GM18858 (cell line): Measurements from ENCODE around the gene TOMM40L.

Source experiments
- ATAC-seq: cut with Tn5 transposase; IDR thresholded peaks from one replicate; pipeline ENCODE4 v1.9.1; 2021; ENCODE audit not compliant: unreplicated experiment

TOMM40L gene

DNA sequence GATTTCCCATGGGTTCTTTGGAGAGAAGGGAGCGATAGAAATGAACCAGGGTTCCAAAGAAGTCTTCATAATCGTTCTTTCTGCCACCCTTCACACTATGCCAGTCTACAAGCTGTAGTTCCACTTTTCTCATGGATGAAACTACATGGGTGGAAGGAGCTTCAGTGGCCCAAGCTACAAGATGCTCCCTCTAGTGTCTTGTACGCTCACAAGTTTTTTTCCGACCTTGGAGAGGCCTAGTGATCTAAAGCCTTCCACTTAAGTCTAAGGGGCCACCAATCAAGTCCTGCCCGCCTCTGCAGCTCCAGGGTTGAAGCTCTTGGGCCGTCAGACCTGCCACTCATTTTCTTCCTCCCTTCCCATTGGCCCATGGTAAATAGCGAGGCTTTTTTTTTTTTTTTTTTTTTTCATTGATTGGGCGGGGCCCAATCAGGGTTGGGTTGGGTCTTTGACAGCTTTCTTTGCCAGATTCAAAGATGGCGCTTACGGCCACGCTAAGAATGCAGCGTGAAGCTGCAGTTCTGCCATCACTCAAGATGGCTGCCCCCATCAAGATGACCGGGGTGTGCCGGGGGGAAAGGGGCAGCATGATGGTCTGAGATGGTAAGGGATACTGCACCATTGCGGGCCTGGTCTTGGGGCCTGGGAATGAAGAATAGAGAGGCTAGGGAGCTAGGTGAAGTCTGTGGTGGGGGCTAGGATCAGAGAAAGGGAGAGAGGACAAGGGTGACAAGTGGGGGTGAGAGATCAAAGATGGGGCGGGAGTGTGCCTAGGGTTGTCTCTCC is at the start of gene TOMM40L:
Gene TOMM40L, plus strand, starts transcription at position 527 of the 786 bp plus-strand sequence. CDS start 430 bp downstream, outside the sequence.
- ATAC-seq: peak; percentile 89

DNA sequence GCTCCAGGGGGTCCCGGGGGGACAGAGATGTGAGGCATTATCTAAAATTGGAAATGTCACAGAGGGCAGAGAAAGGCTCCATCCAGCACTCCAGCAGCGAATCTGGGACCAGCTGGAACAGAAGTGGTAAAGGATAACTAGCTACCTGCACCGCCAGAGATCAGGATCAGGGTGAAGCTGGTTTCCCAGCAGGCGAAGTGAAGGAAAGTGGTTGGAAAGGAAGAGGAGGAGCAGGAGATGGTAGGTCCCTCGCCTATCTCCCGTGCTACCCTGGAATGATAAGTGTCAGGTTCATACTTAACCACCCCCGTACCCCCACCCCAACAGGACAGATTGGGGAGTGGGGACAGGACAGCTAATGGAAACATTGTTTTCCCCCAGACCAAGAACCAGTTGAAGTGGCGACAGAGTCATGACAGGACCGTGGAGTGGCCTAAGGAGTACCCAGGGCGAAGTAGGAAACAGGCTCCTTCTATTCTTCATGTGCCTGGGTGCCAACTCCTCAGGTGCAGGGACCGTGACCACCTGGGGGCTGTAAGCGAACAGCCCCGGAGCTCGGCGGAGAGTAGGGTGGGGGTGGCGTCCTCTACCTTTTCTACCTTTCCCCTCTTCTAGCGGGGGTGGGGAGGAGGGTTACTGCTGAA is 49.3 kb upstream of the TOMM40L start:
- no peak for ATAC-seq

DNA sequence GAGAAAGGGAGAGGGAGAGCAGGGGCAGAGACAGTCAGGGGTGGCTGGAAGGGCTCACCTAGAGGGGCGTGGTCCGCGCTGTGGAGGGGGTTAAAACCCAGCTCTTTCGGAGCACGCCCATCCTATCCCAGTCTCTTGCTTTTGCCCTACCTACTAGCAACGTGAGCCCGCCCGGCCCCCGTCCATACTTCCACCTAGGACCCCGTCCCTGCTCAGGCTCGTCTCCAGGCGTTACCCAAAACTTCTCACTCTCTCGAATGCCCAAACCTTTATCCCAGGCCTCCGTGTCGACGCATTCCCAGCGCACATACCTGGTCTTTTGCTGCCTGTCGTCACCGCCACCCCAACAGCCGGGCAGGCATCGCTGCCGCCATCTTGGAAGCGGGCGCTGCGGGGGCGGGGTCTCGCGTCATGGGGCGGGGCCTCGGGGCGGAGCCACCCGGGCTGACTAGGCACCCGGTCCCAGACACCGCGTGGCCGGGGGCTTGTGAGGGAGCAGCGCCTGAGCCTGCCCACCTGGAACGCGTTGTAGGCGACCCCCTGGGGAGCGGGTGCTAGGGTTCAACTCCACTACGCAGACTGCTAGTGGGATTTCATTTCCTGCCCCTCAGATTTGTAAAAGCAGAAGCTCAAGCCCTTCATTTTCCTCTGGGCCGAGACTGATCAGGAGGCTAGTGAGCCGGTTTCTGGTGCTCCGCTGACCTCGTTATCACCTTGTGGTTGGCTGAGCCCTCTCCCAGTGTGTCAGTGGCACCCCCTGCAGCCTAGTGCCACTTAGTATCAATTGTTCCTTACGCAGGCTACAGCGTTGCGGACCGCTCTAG is 48.5 kb upstream of the TOMM40L start, which contains the start of gene B4GALT3:
Gene B4GALT3, minus strand, starts transcription at position 396 of the 824 bp plus-strand sequence. CDS start 1,447 bp downstream, outside the sequence.
- peak; percentile 36 for ATAC-seq

DNA sequence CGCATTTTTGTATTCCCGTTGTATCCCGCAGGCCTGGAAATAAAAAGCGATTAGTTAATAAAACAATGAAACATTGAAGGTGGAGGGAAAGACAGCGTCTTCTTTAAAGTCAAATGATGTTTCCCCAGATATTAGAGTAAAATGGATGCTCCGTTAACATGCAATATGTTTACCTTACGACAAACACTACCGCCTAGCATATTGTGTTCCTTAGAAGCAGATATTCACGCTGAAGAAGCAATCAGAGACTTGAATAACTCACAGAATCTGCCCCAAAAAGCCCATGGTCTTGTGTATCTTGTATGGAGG is 48.0 kb upstream of the TOMM40L start:
- ATAC-seq: no peak

DNA sequence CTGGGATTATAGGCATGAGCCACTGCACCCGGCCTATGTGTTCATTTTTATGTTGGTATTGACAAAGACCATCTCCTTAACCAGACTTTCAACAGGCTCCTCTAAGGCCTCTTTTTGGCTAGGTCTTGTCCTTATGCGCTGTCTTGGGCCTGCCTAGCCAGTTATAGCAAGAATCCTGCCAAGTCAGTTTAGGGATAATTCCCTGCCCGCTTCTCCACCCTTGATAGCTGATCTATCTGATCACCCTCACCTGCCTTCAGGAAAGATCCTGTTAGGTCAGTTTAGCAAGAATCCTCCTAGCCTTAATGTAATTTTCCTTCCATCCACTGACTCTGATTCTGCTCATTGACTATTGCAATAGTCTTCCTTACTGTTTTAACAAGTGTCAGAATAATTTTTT is 46.2 kb upstream of the TOMM40L start:
- ATAC-seq: no peak

DNA sequence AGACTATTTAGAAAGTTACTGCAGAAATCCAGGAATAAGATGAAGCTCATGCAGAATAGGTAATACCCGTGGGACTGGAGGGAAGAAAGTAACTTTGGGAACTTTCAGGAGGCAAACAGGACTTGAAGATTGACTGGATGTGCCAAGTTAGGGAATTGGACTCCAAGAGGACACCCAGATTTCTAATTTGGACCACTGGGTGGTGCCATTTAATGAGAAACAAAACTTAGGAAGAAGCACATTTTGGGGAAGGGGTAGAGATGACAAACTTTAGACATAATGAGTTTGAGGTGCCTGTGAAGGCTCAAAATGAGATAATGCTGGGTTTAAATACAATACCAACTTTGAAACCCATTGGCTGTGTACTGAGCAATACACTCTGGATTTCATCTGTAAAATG is 45.2 kb upstream of the TOMM40L start:
- no peak for ATAC-seq

DNA sequence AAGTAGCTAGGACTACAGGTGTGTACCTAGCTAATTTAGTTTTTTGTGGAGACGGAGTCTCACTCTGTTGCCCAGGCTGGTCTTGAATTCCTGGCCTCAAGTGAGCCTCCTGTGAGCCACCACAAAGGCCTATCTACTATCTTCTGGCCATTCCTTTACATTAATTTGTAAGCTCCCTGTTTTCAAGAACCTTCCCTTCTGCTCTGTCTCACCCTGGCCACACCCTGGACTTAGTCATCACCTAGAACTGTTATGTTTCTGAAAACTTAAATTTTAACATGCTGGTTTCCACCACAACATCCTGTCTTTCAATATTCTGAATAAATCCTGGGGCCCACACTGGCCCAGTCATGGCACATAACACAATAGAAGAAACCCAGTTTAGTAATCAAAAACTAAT is 43.6 kb upstream of the TOMM40L start:
- ATAC-seq: peak; percentile 42

DNA sequence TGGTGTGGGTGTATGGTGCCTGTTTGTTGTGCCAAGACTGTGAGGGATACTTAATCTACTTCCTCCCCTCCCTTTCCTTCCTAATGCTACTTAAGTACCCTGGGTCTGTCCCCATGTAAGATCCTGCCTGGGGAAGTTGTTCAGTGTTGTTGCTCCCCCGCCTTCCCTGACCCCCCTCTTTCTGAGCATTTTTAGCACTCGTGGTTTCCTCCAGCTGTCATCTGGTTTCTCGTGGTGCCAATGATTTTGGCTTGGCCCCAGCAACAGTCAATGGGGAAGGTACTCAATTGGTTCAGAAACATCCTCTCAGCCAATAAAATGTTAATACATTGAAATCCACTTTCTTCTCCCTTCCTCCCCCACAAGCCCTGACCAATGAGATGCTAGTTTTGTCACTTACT is 40.6 kb upstream of the TOMM40L start:
- peak; percentile 46 for ATAC-seq

DNA sequence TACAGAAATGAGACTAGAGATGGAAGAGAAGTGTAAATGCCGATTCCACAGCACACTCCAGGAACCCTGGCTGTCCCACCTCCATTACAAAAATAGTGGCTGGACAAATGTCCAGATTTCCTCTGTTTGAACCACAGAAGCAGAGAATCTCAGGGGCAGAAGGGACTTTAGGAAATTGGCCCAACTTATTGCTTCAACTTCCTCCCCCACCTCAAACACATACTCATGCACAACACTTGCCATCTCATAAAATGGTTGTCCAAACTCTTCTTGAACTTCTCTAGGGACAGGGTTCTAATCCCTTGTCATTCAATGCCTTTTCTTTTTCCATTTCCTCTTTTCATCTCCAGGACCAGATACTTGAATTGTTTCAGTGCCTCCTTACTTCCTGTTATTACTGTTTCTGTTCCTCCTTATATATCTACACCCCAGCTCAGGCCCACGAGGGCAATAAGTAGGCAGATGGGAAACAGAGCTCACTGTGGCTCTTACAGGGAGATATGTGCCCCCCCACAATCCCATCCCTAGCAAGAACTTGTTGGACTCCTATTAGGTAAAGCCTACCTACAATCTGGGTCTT is 40.0 kb upstream of the TOMM40L start:
- ATAC-seq: no peak

DNA sequence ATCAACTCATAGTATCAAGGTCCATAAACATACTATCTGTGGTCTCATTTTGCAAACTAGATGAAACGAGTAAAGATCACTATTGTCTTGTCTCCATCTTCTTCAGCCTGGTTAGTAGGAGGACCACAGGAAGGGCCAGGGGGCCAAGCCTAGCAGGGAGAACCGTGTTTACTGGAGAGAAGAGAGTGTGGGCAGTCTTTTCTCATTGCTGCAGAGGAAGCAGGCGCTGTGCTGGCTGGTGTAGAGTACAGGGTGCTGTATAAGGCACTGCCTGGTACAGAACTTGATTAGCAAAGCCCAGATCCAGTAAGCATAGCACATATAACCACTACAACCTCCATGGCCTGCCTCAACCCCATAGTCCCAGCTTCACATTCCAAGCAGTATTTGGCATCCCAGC is 38.5 kb upstream of the TOMM40L start:
- ATAC-seq: no peak

DNA sequence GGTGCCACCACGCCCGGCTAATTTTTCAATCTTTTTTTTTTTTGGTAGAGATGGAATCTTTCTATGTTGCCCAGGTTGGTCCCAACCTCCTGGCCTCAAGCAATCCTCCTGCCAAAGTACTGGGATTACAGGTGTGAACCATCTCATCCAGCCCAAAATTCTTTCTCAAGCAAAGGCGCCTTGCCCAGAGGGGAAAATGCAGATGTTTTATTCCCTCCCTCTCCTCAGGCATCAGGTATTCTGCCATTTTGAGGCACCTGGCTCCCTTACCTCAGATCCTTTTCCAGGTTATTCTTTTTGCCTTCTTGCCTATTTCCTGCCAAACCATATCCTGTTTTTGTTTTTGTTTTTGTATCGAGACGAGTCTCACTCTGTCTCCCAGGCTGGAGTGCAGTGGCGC is 37.5 kb upstream of the TOMM40L start:
- no peak for ATAC-seq

DNA sequence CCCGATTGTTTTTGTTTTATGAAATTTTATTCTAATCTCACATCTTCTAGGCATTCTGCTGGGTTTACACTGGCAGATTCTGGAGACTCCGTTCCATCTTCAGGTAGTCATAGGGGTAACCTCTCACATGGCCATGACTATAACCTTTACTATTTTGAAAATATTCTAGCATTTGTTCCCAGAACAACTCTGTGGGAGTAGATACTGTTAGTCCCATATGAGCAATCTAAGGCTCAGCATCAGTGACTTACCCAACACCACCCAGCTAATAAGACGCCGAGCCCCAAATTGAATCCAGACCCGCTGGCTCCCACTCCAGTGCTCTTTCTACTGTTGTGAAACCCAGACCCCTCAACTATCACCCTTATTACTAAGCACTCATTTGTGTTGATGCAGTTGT is 36.8 kb upstream of the TOMM40L start:
- no peak for ATAC-seq

DNA sequence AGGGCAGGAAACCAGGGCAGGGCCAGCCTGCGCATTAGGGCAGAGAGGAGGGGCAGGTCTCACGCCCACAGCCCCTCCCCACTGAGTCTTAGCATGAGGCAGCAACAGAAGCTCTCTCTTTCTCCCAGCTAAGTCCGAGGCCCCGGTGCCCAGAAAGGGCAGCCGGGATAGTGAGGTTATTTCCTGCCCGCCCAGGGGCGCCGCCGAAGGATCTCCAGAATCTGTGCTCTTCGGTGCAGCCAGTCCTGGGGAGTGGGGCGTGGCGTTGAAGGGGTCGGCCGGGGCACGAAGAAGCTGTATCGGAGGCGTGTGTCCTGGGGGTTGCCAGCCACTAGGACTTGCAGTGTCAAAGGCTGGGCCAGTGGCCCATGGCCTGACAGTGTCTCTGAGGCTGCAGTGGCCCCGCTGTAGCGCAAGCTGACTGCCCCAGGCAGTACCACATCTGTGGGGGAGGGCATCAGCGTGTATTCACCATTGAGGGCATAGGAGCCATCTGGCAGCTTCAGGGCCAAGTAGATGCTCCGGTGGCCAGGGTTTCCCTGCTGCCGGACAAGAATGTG is 34.8 kb upstream of the TOMM40L start:
- ATAC-seq: no peak

DNA sequence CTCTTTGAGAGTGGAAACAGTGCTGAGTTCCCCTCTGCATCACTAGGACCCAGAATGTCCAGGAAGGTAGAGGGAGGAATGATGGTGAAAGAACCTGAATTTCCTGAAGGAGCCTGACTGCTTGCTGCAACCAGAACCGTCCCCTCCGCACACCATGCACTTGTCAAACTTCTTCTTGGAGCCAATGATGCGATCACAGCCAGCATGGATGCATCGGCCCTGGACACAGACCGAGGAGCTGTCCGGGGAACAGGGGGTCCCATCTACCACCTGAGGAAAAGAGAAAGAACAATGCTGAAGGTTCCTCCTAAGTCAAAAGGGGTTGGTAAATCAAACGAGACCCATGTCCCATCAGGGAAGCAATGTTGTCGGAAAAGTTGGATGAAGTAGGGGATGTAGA is 33.9 kb upstream of the TOMM40L start:
- no peak for ATAC-seq

DNA sequence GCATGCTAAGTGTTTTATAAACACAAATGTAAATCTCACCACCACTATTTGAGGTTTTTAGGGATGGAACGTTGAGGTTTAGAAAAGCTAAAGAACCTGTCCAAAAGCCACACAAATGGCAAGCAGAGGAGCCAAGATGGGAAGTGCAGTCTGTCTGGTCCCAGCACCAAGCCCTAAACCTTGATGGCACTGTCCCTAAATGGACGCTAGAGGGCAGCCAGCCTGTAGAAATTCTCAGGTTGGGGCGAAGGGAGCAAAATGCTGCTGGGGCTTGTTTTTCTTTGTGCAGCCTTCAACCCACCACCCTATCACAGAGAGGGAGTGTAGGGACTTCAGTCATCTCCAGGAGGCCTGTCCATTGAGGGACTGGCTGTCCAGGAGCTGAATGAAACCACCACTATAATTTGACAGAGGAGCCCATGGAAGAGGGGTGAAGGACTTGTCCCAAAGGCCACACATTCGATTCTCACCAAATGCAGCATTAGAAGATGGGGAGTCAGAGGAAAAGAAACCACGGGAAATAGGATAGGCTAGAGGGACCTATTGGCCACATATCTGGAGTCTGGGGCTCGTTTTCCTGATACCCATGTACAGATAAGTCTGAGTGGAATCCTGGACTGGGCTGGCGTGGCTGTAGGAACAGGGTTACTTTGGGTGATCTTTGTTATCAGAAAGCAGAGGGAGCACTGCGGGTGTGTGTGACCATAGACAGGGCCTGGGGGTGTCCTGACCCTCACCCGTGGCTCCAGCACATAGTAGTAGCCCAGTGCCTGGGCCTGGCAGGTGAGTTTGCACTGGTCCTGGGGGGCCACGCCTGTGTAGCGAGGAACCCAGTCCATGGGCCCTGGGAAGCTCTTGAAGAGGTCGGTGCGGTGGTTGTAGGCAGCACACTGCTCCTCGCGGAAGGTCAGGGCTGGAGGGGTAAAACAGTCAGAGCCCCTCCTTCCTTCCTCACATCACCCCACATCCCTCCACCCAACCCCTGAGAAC is 33.1 kb upstream of the TOMM40L start:
- ATAC-seq: no peak

DNA sequence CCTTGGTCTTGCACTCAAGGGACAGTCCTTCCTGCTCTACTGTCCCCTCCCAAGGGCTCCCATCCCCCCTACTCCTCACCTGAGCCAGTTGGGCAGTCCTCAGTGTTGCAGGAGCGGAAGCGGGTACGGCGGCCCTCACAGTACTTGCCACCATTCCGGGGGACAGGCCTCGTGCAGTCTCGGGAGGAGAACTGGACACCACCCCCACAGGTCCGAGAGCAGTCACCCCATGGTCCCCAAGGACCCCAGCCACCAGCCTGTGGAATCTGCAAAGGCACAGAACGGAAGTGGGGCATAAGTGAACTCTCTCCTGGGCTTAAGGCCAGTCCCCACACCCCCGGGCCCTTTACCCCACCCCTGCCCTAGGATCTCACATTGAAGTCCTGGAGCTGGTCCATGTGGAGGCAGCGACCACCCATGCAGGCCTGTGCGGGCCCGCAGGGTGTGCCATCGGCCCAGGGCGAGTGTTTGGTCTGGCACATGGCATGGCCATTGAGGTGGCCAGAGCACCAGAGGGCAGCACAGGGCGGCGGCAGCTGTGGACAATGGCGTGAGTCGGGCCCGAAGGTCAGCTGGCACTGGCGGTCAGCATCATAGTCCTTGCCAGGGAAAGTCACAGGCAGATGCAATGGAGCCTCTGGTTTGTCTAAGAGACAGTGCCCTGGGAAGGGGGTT is 32.2 kb upstream of the TOMM40L start:
- no peak for ATAC-seq

DNA sequence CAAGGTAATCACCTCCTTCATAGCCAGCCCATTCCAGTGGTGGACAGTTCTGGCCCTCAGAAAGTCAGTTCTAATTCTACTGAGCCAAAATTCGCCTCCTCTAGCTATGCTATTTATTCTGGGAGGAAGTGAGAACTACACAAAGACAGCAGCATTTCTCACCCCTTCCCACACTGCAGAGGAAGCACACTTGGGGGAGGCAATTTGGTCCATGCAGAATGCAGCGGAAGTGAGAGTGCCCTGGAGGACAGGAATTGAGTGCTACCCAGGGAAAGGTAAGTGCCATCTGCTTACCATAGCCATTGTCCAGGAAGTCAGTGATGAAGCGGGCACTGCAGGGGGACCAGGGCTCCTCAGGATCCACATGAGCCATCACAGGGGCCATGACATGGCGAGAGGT is 30.7 kb upstream of the TOMM40L start:
- ATAC-seq: no peak

DNA sequence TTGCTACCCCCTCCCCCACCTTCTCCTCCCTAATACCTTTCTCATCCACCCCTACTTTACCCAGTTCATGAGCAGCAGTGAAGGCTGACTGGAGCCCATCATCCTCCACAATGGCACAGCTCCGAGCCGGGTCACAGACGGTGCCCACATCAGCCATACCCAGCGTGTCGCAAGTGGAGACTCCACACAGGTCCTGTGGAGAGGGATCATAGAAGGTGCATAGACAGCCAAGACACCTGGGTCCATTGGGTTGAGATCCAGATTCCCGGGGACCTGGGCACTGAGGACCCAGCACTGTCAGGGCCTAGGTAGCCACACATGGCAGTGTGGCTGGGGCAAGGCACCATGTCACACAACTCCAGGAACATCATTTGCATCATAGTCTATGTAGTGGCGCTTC is 29.7 kb upstream of the TOMM40L start:
- ATAC-seq: no peak
